Measurements from ENCODE around the gene SIDT1. TPM values are rescaled to one million over a fixed set of nuclear protein-coding genes. Genes with fewer than 3 reads are reported as not detected.

SIDT1 gene
- total RNA-seq, 1 donor from 2014 or later: not detected

DNA sequence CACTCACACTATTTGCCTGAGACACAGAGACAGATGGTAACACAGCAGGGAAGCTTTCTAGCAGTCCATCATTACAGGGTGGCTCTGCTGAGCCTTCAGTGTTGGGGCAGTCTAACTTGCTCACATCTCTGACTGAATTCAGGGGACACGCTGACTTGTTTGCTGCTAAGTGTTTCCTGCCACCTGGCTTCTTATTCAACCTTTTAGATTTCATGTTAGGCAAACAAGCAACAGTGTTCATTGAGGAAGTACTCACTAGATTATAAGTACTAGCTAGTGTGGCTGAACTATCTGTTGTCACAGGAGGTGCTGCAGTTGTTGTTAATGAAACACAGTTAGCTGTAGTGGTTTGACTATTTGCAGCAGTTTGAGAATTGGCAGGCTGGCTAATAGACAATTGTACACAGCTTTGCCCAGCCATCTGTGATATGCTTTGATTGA lies 126.8 kb downstream of the SIDT1 start:
- TF ChIP-seq CTCF (IDR thresholded peaks at IDR 0.05) (no peak), EZH2 (IDR thresholded peaks at IDR 0.05) (no peak), EZH2phosphoT487 (IDR thresholded peaks at IDR 0.05) (no peak)
- no peak overlapping the region for H3K27ac Mint-ChIP-seq
- H3K27me3 ChIP-seq: no peaks in the 10 kb centered on the region
- no peak overlapping the region for H3K27ac ChIP-seq
- no peak overlapping the region for H2AFZ ChIP-seq (replicated peaks)
- H3K36me3 Mint-ChIP-seq: peaks cover 40% of the 10 kb centered on the region
- no peaks in the 10 kb centered on the region for H3F3A ChIP-seq (ENCODE audit: low read depth)
- no peaks in the 10 kb centered on the region for H4K20me1 ChIP-seq (ENCODE audit: low read depth)
- peaks cover 4% of the 10 kb centered on the region for H3K9me3 Mint-ChIP-seq
- no peak overlapping the region for H3K4me3 Mint-ChIP-seq
- no peak overlapping the region for H3K4me3 ChIP-seq
- H3K27me3 Mint-ChIP-seq (ENCODE audit: insufficient read depth, low read depth): no peaks in the 10 kb centered on the region
- H3K4me2 ChIP-seq: no peak overlapping the region
- H3K4me1 ChIP-seq: no peaks in the 10 kb centered on the region
- no peaks in the 10 kb centered on the region for H3K36me3 ChIP-seq
- H3K9ac ChIP-seq: no peak overlapping the region
- H3K9me3 ChIP-seq (ENCODE audit: low read depth): no peaks in the 10 kb centered on the region
- no peaks in the 10 kb centered on the region for H3K79me2 ChIP-seq (ENCODE audit: low read depth)
- no peak for DNase-seq (ENCODE audit: low spot score)
- H3K4me1 Mint-ChIP-seq: no peaks in the 10 kb centered on the region

DNA sequence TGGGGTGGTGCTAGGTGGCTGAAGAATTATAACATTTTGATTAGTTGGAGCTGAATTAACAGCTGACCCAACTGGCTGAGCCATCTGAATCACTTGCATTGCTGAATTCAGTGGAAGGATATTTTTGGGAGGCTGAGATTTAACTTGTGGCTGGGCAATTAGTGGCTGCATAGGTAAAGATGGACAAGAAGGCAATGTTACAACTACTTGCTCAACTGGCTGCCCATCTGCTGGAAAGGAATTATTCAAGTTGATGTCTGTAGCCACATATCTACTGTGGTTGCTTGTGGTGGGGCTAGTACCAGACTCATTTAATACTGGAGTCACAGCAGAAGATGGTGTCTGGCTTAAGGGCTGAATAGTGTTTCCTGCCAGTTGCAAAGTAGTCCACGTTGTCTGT lies 127.6 kb downstream of the SIDT1 start:
- Histone ChIP-seq H2AFZ (replicated peaks) (no peak overlapping the region), H3K4me3 (no peak overlapping the region), H3K79me2 (ENCODE audit: low read depth) (no peaks in the 10 kb centered on the region), H3K27me3 (no peaks in the 10 kb centered on the region), H3K36me3 (no peaks in the 10 kb centered on the region), H3K27ac (no peak overlapping the region), H3K4me2 (no peak overlapping the region), H3K9ac (no peak overlapping the region), H3K4me1 (no peaks in the 10 kb centered on the region), H3K9me3 (ENCODE audit: low read depth) (no peaks in the 10 kb centered on the region), H3F3A (ENCODE audit: low read depth) (no peaks in the 10 kb centered on the region), H4K20me1 (ENCODE audit: low read depth) (no peaks in the 10 kb centered on the region)
- no peak overlapping the region for H3K4me3 Mint-ChIP-seq
- TF ChIP-seq EZH2phosphoT487 (IDR thresholded peaks at IDR 0.05) (no peak), CTCF (IDR thresholded peaks at IDR 0.05) (no peak)
- no peaks in the 10 kb centered on the region for H3K4me1 Mint-ChIP-seq
- H3K27ac Mint-ChIP-seq: no peak overlapping the region
- no peak for DNase-seq (ENCODE audit: low spot score)
- H3K9me3 Mint-ChIP-seq: peaks cover 4% of the 10 kb centered on the region
- H3K27me3 Mint-ChIP-seq (ENCODE audit: insufficient read depth, low read depth): no peaks in the 10 kb centered on the region
- H3K36me3 Mint-ChIP-seq: peaks cover 40% of the 10 kb centered on the region

DNA sequence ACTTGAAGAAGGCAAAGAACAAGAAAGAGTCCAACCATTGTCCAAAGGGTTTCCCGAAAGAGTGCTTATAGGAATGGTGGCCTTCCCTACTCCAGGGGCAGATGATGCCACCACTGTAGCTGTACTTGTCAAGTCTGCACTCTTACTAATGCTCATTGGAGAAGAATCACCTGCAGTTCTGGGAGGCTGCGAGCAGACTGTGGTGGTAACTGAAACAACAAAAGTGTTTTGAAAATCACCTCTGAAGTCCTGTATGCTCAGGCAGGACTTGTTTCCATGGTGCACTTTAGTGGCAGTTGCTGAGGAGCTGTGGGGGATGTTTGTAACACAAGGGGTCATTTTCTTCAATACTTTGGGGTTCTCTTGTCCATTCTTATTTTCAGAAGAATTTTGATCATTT lies 128.1 kb downstream of the SIDT1 start:
- TF ChIP-seq EZH2phosphoT487 (IDR thresholded peaks at IDR 0.05) (no peak), CTCF (IDR thresholded peaks at IDR 0.05) (no peak), EZH2 (IDR thresholded peaks at IDR 0.05) (no peak)
- Mint-ChIP-seq H3K27me3 (ENCODE audit: insufficient read depth, low read depth) (no peaks in the 10 kb centered on the region), H3K27ac (no peak overlapping the region), H3K4me3 (no peak overlapping the region), H3K9me3 (peaks cover 4% of the 10 kb centered on the region), H3K36me3 (peaks cover 39% of the 10 kb centered on the region), H3K4me1 (no peaks in the 10 kb centered on the region)
- Histone ChIP-seq H3K27me3 (no peaks in the 10 kb centered on the region), H3K27ac (no peak overlapping the region), H3K9ac (no peak overlapping the region), H2AFZ (replicated peaks) (no peak overlapping the region), H3K79me2 (ENCODE audit: low read depth) (no peaks in the 10 kb centered on the region), H3K4me2 (no peak overlapping the region), H4K20me1 (ENCODE audit: low read depth) (no peaks in the 10 kb centered on the region), H3K9me3 (ENCODE audit: low read depth) (no peaks in the 10 kb centered on the region), H3K4me3 (no peak overlapping the region), H3F3A (ENCODE audit: low read depth) (no peaks in the 10 kb centered on the region), H3K36me3 (no peaks in the 10 kb centered on the region), H3K4me1 (no peaks in the 10 kb centered on the region)
- no peak for DNase-seq (ENCODE audit: low spot score)

Data from neural progenitor cell (in vitro differentiated cells).